Measurements from ENCODE around the gene KIAA2012.

The KIAA2012 gene

DNA sequence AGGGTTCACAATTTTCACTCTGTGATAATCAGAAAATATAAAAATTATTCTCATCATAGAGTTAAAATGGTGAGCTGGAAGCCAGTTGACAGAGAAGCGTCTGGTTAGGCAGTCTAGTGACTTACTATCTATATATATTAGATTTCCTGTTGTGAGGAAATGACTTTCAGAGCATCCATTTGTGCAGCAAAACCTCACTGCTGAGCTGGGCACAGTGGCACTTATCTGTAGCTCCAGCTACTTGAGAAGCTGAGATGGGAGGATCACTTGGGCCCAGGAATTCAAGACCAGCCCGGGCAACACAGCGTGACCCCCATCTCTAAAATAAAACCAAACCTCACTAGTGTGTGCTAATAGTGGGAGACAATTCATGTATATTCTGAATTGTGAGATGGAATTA lies 7.2 kb upstream of the KIAA2012 start:
- Histone ChIP-seq H3K27me3 (ENCODE audit: control insufficient read depth, insufficient read depth, low read length) (no peaks in the 10 kb centered on the region), H3K9ac (no peak overlapping the region), H3K4me1 (no peaks in the 10 kb centered on the region), H3K9me3 (ENCODE audit: control insufficient read depth, low read length) (no peaks in the 10 kb centered on the region), H3K27ac (no peak overlapping the region), H3K36me3 (ENCODE audit: control insufficient read depth, insufficient read depth, low read length) (no peaks in the 10 kb centered on the region), H3K79me2 (no peaks in the 10 kb centered on the region), H2AFZ (no peak overlapping the region), H3K4me2 (ENCODE audit: low read length) (no peak overlapping the region), H3K4me3 (ENCODE audit: low read depth, low read length) (no peak overlapping the region)
- TF ChIP-seq, protein P1, sequence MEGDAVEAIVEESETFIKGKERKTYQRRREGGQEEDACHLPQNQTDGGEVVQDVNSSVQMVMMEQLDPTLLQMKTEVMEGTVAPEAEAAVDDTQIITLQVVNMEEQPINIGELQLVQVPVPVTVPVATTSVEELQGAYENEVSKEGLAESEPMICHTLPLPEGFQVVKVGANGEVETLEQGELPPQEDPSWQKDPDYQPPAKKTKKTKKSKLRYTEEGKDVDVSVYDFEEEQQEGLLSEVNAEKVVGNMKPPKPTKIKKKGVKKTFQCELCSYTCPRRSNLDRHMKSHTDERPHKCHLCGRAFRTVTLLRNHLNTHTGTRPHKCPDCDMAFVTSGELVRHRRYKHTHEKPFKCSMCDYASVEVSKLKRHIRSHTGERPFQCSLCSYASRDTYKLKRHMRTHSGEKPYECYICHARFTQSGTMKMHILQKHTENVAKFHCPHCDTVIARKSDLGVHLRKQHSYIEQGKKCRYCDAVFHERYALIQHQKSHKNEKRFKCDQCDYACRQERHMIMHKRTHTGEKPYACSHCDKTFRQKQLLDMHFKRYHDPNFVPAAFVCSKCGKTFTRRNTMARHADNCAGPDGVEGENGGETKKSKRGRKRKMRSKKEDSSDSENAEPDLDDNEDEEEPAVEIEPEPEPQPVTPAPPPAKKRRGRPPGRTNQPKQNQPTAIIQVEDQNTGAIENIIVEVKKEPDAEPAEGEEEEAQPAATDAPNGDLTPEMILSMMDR (IDR thresholded peaks at IDR 0.05), result no peak

DNA sequence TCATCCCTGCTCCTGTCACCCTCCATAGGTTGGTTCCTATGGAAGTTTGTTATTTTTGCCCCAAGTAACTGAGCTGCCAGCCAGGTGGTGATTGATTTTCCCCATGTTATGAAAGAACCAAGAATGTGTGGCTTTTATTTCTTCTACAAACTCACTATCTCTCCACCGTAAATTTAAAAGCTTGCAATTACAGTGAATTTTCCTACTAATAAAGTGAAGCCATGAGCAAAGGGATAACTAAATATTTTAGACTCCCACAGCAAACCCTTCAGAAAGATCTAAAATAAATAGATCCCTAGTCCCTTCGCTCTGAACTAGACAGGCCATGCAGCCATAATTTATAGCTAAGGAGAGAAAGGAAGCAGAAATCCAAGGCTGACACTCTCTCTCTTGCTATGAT lies 6.2 kb upstream of the KIAA2012 start:
- Histone ChIP-seq H3K79me2 (no peaks in the 10 kb centered on the region), H3K9me3 (ENCODE audit: control insufficient read depth, low read length) (no peaks in the 10 kb centered on the region), H3K36me3 (ENCODE audit: control insufficient read depth, insufficient read depth, low read length) (no peaks in the 10 kb centered on the region), H3K4me1 (no peaks in the 10 kb centered on the region), H2AFZ (no peak overlapping the region), H3K4me3 (ENCODE audit: low read depth, low read length) (no peak overlapping the region), H3K27ac (no peak overlapping the region), H3K4me2 (ENCODE audit: low read length) (no peak overlapping the region), H3K27me3 (ENCODE audit: control insufficient read depth, insufficient read depth, low read length) (no peaks in the 10 kb centered on the region), H3K9ac (no peak overlapping the region)
- TF ChIP-seq, protein P1 (IDR thresholded peaks at IDR 0.05), result no peak

DNA sequence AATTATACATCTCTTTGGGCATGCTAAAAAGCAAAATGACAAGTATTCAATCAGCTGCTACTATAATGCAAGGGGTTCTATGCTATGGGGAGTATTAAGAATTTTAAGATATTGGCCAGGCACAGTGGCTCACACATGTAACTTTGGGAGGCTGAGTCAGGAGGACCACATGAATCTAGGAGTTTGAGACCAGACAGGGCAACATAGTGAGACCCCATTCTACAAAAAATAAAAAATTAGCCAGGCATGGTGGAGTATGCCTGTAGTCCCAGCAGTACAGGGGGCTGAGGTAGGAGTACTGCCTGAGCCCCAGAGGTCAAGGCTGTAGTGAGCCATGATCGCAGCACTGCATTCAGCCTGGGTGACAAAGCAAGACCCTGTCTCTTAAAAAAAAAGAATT lies 5.5 kb upstream of the KIAA2012 start:
- Histone ChIP-seq H3K4me1 (no peaks in the 10 kb centered on the region), H3K27me3 (ENCODE audit: control insufficient read depth, insufficient read depth, low read length) (no peaks in the 10 kb centered on the region), H3K9ac (no peak overlapping the region), H3K36me3 (ENCODE audit: control insufficient read depth, insufficient read depth, low read length) (no peaks in the 10 kb centered on the region), H3K4me3 (ENCODE audit: low read depth, low read length) (no peak overlapping the region), H3K4me2 (ENCODE audit: low read length) (no peak overlapping the region), H2AFZ (no peak overlapping the region), H3K27ac (no peak overlapping the region), H3K9me3 (ENCODE audit: control insufficient read depth, low read length) (no peaks in the 10 kb centered on the region), H3K79me2 (no peaks in the 10 kb centered on the region)
- TF ChIP-seq, protein P1 (IDR thresholded peaks at IDR 0.05), result no peak

DNA sequence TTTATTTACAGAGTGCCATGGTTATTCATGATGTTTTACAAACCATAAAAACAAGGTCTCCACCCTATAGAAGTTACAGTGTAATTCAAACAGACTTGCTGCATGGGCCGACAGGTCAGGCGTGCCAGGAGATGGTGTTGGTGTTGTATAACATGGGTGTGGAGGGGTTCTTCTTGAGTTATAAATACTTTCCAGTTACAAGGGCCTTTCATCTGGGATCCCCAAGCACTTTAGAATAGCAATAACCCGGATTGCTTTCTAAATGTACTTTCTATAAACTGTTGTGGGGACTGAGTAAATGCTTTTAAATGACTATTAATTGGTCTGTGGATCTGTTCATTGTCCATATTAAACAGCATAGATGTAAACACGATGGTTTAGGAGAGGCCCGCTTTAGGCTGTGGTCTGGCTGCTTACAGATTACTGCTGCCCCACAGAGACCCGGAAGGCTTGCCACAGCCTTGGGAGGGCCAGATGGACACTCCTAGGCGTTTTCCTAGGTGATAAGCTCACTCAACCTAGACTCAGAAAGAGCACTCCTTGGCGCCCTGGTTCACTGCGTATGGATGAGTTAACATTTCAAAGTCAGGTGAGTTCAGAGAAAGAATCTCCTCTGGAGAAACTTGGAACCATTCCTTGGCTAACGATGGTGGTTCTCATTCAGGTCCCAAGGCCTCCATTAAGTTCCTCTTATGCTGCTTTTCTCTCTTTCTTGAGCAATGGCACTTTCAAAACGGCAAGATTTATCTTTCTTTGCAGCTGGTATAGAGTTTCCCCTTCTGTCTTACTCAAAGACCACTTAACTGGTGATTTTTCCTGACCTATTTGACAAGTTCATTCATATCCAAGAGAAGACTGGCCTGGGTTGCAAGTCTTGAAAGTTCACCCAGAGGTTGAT lies 3.6 kb upstream of the KIAA2012 start:
- no peak overlapping the region for H3K9ac ChIP-seq

More for the DNA sequence above, 3.6 kb upstream of the KIAA2012 start:
- no peak overlapping the region for H3K4me2 ChIP-seq (ENCODE audit: low read length)
- no peak overlapping the region for H3K4me3 ChIP-seq (ENCODE audit: low read depth, low read length)
- no peaks in the 10 kb centered on the region for H3K9me3 ChIP-seq (ENCODE audit: control insufficient read depth, low read length)
- H2AFZ ChIP-seq, result no peak overlapping the region
- no peaks in the 10 kb centered on the region for H3K36me3 ChIP-seq (ENCODE audit: control insufficient read depth, insufficient read depth, low read length)
- no peaks in the 10 kb centered on the region for H3K79me2 ChIP-seq
- H3K4me1 ChIP-seq, result no peaks in the 10 kb centered on the region
- no peak overlapping the region for H3K27ac ChIP-seq
- TF ChIP-seq, protein P1 (IDR thresholded peaks at IDR 0.05), result no peak
- no peaks in the 10 kb centered on the region for H3K27me3 ChIP-seq (ENCODE audit: control insufficient read depth, insufficient read depth, low read length)
